Hypothalamus (tissue), 51 donors: ENCODE measurements around the gene LIMK2.
A peak's percentile ranks its signal among the peaks of the same experiment; 100 is the strongest.
"Not testable (repeated sequence)": the region's sequence is repeated elsewhere in the genome, so short reads cannot be mapped to it uniquely, and the experiment has no call there.

ENCODE experiments used
- DNase-seq, 51 donors: peaks; one replicate each; lab custom pipeline; 2025; lab: John Stamatoyannopoulos, UW

LIMK2 gene

GRCh38 chr22:31210556-31211421 lies 1.3 kb upstream of the LIMK2 start:
- no peak for DNase-seq

- peak in 1 of 51 donors; percentile 57 for DNase-seq
Observed at GRCh38 chr22:31211482-31211861, 626 bp upstream of the LIMK2 start.

GRCh38 chr22:31212783-31213629 lies 908 bp downstream of the LIMK2 start:
- DNase-seq, result no peak

- DNase-seq, result no peak
Observed at GRCh38 chr22:31215018-31215535, 3.0 kb downstream of the LIMK2 start.

GRCh38 chr22:31218565-31219262 lies 6.6 kb downstream of the LIMK2 start:
- no peak for DNase-seq

GRCh38 chr22:31221084-31221483 lies 9.0 kb downstream of the LIMK2 start:
- DNase-seq, result no peak

GRCh38 chr22:31222736-31223135 lies 10.6 kb downstream of the LIMK2 start:
- no peak for DNase-seq

- peak in 14 of 51 donors; percentile 3 to 49 (median 22) for DNase-seq
Observed at GRCh38 chr22:31223786-31224191, 11.7 kb downstream of the LIMK2 start.

GRCh38 chr22:31224691-31225090 lies 12.6 kb downstream of the LIMK2 start:
- not testable (repeated sequence) for DNase-seq

GRCh38 chr22:31227186-31227585 lies 15.1 kb downstream of the LIMK2 start:
- no peak for DNase-seq

- peak in 4 of 51 donors; percentile 3 to 16 (median 10) for DNase-seq
Observed at GRCh38 chr22:31229402-31230079, 17.4 kb downstream of the LIMK2 start.

- DNase-seq, result peak in 1 of 51 donors; percentile 13
Observed at GRCh38 chr22:31230155-31230870, 18.2 kb downstream of the LIMK2 start.

GRCh38 chr22:31230871-31231621 lies 18.9 kb downstream of the LIMK2 start:
- DNase-seq, result peak in 23 of 51 donors; percentile 6 to 54 (median 28)

GRCh38 chr22:31233001-31233400 lies 20.9 kb downstream of the LIMK2 start:
- no peak for DNase-seq

GRCh38 chr22:31235081-31235480 lies 23.0 kb downstream of the LIMK2 start:
- DNase-seq, result no peak

- not testable (repeated sequence) for DNase-seq
Observed at GRCh38 chr22:31236044-31236443, 23.9 kb downstream of the LIMK2 start.

GRCh38 chr22:31238057-31238456 lies 26.0 kb downstream of the LIMK2 start:
- no peak for DNase-seq

- DNase-seq, result no peak
Observed at GRCh38 chr22:31239771-31240370, 27.8 kb downstream of the LIMK2 start.
